K562 (cell line): ENCODE results near the gene IL21.

Source experiments
- CHD2 ChIP-seq: IDR thresholded peaks from 2 replicates; pipeline ENCODE4 v1.6.1; 2011; ENCODE audit warnings: low read depth, low read length
- CREBBP ChIP-seq: IDR thresholded peaks from one replicate; pipeline ENCODE4 v1.6.1; 2012; ENCODE audit warnings: low read depth, mild to moderate bottlenecking, control low read depth, inconsistent platforms, low read length
- EWSR1 ChIP-seq: fragments of 450-650 bp; IDR thresholded peaks from 2 replicates; pipeline ENCODE4 v1.6.1; 2018; ENCODE audit warnings: borderline replicate concordance, mild to moderate bottlenecking, low read depth, moderate library complexity; ENCODE audit not compliant: partially characterized antibody
- YY1 ChIP-seq, 3 experiments: IDR thresholded peaks; 2 replicates each; pipeline ENCODE4 v1.6.1; 2011; ENCODE audit warnings: low read length in 2 of 3, mild to moderate bottlenecking in 2 of 3, moderate library complexity in 2 of 3, borderline replicate concordance in 1 of 3, control low read depth in 1 of 3, low read depth in 1 of 3; ENCODE audit not compliant: insufficient read depth in 3 of 3, insufficient replicate concordance in 2 of 3, control insufficient read depth in 1 of 3, insufficient read length in 1 of 3; ENCODE audit errors: extremely low read depth in 1 of 3
- TF ChIP-seq, protein P1 (sequence below), 3 experiments: IDR thresholded peaks in 2 of 3; conservative IDR thresholded peaks in 1 of 3; 2 replicates each; pipeline ENCODE4 v1.5.1; 2011 to 2012; ENCODE audit warnings: low read length in 3 of 3, mild to moderate bottlenecking in 3 of 3, control low read depth in 2 of 3, improper control_type of control experiment in 1 of 3, inconsistent platforms in 1 of 3, low read depth in 1 of 3, mixed read lengths in 1 of 3, moderate library complexity in 1 of 3; ENCODE audit not compliant: insufficient read depth in 2 of 3
- TF ChIP-seq, protein P2 (sequence below): fragments of 200-800 bp; sonication (Bioruptor generic); IDR thresholded peaks from 2 replicates; pipeline ENCODE4 v1.6.1; 2017; ENCODE audit warnings: missing genetic modification characterization, missing compliant biosample characterization
- TF ChIP-seq, protein P3 (sequence below): sonication (generic); formaldehyde crosslinking; IDR thresholded peaks from 2 replicates; pipeline ENCODE4 v1.5.0; 2020; ENCODE audit warnings: missing genetic modification reagents
- TF ChIP-seq, protein P4 (sequence below), 2 experiments: fragments of 450-650 bp in 1 of 2; sonication (generic) in 1 of 2; formaldehyde crosslinking; conservative IDR thresholded peaks; 2 replicates each; pipeline versions ENCODE4 v1.4.0 to v1.8.1; 2020 to 2022; ENCODE audit warnings: mild to moderate bottlenecking in 1 of 2, missing genetic modification reagents in 1 of 2

DNA sequence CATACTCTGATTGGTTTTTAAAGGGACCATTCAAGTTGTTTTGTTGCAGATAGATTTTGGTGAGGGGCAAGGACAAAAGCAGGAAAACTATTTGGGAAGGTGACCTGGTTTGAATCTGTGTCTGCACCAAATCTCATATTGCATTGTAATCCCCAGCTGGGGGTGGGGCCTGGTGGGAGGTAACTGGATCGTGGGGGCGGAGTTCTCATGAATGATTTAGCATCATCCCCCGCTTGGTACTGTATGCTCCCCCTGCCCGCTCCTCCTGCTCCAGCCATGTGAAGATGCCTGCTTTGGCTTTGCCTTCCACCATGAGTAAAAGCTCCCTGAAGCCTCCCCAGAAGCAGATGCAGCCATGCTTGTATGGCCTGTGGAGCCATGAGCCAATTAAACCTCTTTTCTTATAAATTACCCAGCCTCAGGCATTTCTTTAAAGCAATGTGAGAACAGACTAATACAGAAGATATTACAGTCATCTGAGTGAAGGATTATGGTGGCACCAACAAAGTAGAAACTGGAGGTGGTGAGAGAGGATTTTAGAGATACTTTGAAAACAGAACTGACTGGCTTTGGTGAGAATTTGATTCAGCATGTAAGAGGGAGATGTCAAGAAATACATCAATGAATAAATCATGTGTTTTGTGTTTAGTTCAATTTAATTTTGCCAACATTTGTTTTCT, 14.4 kb downstream of the IL21 start:
- TF ChIP-seq, protein P1, sequence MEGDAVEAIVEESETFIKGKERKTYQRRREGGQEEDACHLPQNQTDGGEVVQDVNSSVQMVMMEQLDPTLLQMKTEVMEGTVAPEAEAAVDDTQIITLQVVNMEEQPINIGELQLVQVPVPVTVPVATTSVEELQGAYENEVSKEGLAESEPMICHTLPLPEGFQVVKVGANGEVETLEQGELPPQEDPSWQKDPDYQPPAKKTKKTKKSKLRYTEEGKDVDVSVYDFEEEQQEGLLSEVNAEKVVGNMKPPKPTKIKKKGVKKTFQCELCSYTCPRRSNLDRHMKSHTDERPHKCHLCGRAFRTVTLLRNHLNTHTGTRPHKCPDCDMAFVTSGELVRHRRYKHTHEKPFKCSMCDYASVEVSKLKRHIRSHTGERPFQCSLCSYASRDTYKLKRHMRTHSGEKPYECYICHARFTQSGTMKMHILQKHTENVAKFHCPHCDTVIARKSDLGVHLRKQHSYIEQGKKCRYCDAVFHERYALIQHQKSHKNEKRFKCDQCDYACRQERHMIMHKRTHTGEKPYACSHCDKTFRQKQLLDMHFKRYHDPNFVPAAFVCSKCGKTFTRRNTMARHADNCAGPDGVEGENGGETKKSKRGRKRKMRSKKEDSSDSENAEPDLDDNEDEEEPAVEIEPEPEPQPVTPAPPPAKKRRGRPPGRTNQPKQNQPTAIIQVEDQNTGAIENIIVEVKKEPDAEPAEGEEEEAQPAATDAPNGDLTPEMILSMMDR (IDR thresholded peaks at IDR 0.05 in 2 of 3, conservative IDR thresholded peaks at IDR 0.05 in 1 of 3; ENCODE audit: insufficient read depth in 2 of 3, low read depth in 1 of 3, low read length in 3 of 3) = no peak
- TF ChIP-seq CHD2 = no peak
- TF ChIP-seq YY1 (IDR thresholded peaks at IDR 0.05; ENCODE audit: borderline replicate concordance in 1 of 3, control insufficient read depth in 1 of 3, extremely low read depth in 1 of 3, insufficient read depth in 3 of 3, insufficient read length in 1 of 3, insufficient replicate concordance in 2 of 3, low read depth in 1 of 3, low read length in 2 of 3) = no peak
- no peak for TF ChIP-seq CREBBP
- TF ChIP-seq, protein P2, sequence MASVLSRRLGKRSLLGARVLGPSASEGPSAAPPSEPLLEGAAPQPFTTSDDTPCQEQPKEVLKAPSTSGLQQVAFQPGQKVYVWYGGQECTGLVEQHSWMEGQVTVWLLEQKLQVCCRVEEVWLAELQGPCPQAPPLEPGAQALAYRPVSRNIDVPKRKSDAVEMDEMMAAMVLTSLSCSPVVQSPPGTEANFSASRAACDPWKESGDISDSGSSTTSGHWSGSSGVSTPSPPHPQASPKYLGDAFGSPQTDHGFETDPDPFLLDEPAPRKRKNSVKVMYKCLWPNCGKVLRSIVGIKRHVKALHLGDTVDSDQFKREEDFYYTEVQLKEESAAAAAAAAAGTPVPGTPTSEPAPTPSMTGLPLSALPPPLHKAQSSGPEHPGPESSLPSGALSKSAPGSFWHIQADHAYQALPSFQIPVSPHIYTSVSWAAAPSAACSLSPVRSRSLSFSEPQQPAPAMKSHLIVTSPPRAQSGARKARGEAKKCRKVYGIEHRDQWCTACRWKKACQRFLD = no peak
- TF ChIP-seq, protein P3, sequence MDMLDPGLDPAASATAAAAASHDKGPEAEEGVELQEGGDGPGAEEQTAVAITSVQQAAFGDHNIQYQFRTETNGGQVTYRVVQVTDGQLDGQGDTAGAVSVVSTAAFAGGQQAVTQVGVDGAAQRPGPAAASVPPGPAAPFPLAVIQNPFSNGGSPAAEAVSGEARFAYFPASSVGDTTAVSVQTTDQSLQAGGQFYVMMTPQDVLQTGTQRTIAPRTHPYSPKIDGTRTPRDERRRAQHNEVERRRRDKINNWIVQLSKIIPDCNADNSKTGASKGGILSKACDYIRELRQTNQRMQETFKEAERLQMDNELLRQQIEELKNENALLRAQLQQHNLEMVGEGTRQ (CRISPR knock-in tag) = no peak
- TF ChIP-seq, protein P4, sequence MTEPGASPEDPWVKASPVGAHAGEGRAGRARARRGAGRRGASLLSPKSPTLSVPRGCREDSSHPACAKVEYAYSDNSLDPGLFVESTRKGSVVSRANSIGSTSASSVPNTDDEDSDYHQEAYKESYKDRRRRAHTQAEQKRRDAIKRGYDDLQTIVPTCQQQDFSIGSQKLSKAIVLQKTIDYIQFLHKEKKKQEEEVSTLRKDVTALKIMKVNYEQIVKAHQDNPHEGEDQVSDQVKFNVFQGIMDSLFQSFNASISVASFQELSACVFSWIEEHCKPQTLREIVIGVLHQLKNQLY (CRISPR knock-in tag; conservative IDR thresholded peaks at IDR 0.05) = no peak
- no peak for TF ChIP-seq EWSR1
